ENCODE measurements around the gene CAMK4.

DNA sequence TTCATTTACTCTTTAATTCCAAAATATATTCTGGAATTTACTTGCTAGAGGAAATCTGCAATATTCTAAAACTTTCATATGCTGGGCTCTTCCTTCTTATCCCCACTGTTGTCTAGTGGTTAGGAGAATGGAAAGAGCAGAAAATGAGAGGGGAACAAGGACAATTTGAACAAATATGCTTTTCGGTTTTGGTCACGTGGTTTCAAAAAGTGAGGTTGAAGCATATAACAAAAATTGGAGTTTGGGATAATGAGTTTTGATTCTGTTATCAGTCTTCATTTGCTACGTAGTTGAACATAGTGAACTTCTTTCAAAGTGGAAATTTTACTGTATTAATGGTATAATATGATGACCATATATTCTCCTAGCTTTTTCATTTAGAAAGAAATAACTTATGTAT, 71.5 kb downstream of the CAMK4 start:
- TF ChIP-seq, protein P1, sequence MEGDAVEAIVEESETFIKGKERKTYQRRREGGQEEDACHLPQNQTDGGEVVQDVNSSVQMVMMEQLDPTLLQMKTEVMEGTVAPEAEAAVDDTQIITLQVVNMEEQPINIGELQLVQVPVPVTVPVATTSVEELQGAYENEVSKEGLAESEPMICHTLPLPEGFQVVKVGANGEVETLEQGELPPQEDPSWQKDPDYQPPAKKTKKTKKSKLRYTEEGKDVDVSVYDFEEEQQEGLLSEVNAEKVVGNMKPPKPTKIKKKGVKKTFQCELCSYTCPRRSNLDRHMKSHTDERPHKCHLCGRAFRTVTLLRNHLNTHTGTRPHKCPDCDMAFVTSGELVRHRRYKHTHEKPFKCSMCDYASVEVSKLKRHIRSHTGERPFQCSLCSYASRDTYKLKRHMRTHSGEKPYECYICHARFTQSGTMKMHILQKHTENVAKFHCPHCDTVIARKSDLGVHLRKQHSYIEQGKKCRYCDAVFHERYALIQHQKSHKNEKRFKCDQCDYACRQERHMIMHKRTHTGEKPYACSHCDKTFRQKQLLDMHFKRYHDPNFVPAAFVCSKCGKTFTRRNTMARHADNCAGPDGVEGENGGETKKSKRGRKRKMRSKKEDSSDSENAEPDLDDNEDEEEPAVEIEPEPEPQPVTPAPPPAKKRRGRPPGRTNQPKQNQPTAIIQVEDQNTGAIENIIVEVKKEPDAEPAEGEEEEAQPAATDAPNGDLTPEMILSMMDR (IDR thresholded peaks at IDR 0.05), result no peak
- TF ChIP-seq EP300 (IDR thresholded peaks at IDR 0.05), result no peak
- TF ChIP-seq POLR2A (IDR thresholded peaks at IDR 0.05), result no peak
